HUES64 (cell line): ENCODE measurements around the gene MYH3.

Source experiments
- H3K27ac ChIP-seq: 2 replicates; pipeline ENCODE4 v1.7.0; 2013; ENCODE audit warnings: low read depth, low read length, inconsistent platforms
- H3K27me3 ChIP-seq: 2 replicates; pipeline ENCODE4 v1.6.1; 2013; ENCODE audit warnings: mild to moderate bottlenecking, low read length; ENCODE audit not compliant: insufficient read depth
- H3K36me3 ChIP-seq: 2 replicates; pipeline ENCODE4 v1.6.1; 2013; ENCODE audit warnings: mild to moderate bottlenecking, low read length; ENCODE audit not compliant: insufficient read depth
- H3K4me1 ChIP-seq: 2 replicates; pipeline ENCODE4 v1.6.1; 2013; ENCODE audit warnings: mild to moderate bottlenecking, low read length, moderate library complexity; ENCODE audit not compliant: insufficient read depth
- H3K4me3 ChIP-seq: 2 replicates; pipeline ENCODE4 v1.5.1; 2013; ENCODE audit warnings: mild to moderate bottlenecking, low read length, moderate library complexity
- H3K9ac ChIP-seq: 2 replicates; pipeline ENCODE4 v1.6.1; 2013; ENCODE audit warnings: mild to moderate bottlenecking, low read depth, low read length
- H3K9me3 ChIP-seq: 2 replicates; pipeline ENCODE4 v1.6.1; 2013; ENCODE audit warnings: low read depth, low read length; ENCODE audit not compliant: insufficient read depth
- WGBS: fragments of 150-250, 120-280 bp; methylation state at CpG from one replicate; pipeline ENCODE4 v1.1.7; 2013; ENCODE audit warnings: missing lambda C conversion rate; 5-methylcytosine and 5-hydroxymethylcytosine counted together

MYH3 gene

GRCh38 chr17:10648956-10649355 lies 8.2 kb downstream of the MYH3 start:
- no peaks in the 10 kb centered on the region for H3K27me3 ChIP-seq
- H3K4me3 ChIP-seq, result no peak overlapping the region
- H3K4me1 ChIP-seq, result no peaks in the 10 kb centered on the region
- no peak overlapping the region for H3K27ac ChIP-seq
- 92% methylated on average over 3 of the region's 3 CpGs for WGBS
- no peak overlapping the region for H3K9ac ChIP-seq
- H3K9me3 ChIP-seq, result no peaks in the 10 kb centered on the region
- H3K36me3 ChIP-seq, result no peaks in the 10 kb centered on the region

GRCh38 chr17:10648381-10648780 lies 8.7 kb downstream of the MYH3 start:
- Histone ChIP-seq H3K27ac (no peak overlapping the region), H3K36me3 (no peaks in the 10 kb centered on the region), H3K9ac (no peak overlapping the region), H3K4me1 (no peaks in the 10 kb centered on the region), H3K4me3 (no peak overlapping the region), H3K9me3 (no peaks in the 10 kb centered on the region), H3K27me3 (no peaks in the 10 kb centered on the region)
- 84% methylated on average over 4 of the region's 5 CpGs for WGBS

GRCh38 chr17:10646392-10646990 lies 10.6 kb downstream of the MYH3 start:
- H3K9me3 ChIP-seq, result no peaks in the 10 kb centered on the region
- WGBS, result 48% methylated on average over 8 of the region's 8 CpGs
- H3K4me3 ChIP-seq, result no peak overlapping the region
- H3K27me3 ChIP-seq, result no peaks in the 10 kb centered on the region
- no peak overlapping the region for H3K27ac ChIP-seq
- no peak overlapping the region for H3K9ac ChIP-seq
- H3K36me3 ChIP-seq, result no peaks in the 10 kb centered on the region
- H3K4me1 ChIP-seq, result no peaks in the 10 kb centered on the region

- Histone ChIP-seq H3K9ac (no peak overlapping the region), H3K36me3 (peaks cover 7% of the 10 kb centered on the region), H3K27ac (no peak overlapping the region), H3K4me3 (no peak overlapping the region), H3K4me1 (no peaks in the 10 kb centered on the region), H3K27me3 (no peaks in the 10 kb centered on the region), H3K9me3 (no peaks in the 10 kb centered on the region)
- 61% methylated on average over 3 of the region's 3 CpGs for WGBS
Observed at GRCh38 chr17:10640475-10640874, 16.6 kb downstream of the MYH3 start.

GRCh38 chr17:10638151-10638550 lies 19.0 kb downstream of the MYH3 start:
- Histone ChIP-seq H3K27ac (no peak overlapping the region), H3K4me3 (no peak overlapping the region), H3K27me3 (no peaks in the 10 kb centered on the region), H3K36me3 (peaks cover 7% of the 10 kb centered on the region), H3K9ac (no peak overlapping the region), H3K9me3 (no peaks in the 10 kb centered on the region), H3K4me1 (no peaks in the 10 kb centered on the region)
- 92% methylated on average over 25 of the region's 25 CpGs for WGBS

- H3K4me3 ChIP-seq, result no peak overlapping the region
- H3K27ac ChIP-seq, result no peak overlapping the region
- H3K9ac ChIP-seq, result no peak overlapping the region
- no peaks in the 10 kb centered on the region for H3K4me1 ChIP-seq
- H3K9me3 ChIP-seq, result no peaks in the 10 kb centered on the region
- WGBS, result 90% methylated on average over 14 of the region's 14 CpGs
- H3K27me3 ChIP-seq, result no peaks in the 10 kb centered on the region
- peaks cover 7% of the 10 kb centered on the region for H3K36me3 ChIP-seq
Observed at GRCh38 chr17:10635290-10635689, 21.8 kb downstream of the MYH3 start.

GRCh38 chr17:10633738-10634379 lies 23.2 kb downstream of the MYH3 start:
- H3K27ac ChIP-seq, result no peak overlapping the region
- no peaks in the 10 kb centered on the region for H3K4me1 ChIP-seq

GRCh38 chr17:10631701-10632100 lies 25.4 kb downstream of the MYH3 start:
- 96% methylated on average over 14 of the region's 15 CpGs for WGBS
- Histone ChIP-seq H3K4me3 (no peak overlapping the region), H3K36me3 (0 out of 2 replicates have a peak, but pooled peaks cover 3% of the 10 kb centered on the region), H3K4me1 (no peaks in the 10 kb centered on the region), H3K27me3 (no peaks in the 10 kb centered on the region), H3K9me3 (no peaks in the 10 kb centered on the region), H3K9ac (no peak overlapping the region), H3K27ac (no peak overlapping the region)

More at GRCh38 chr17:10633738-10634379, 23.2 kb downstream of the MYH3 start:
- H3K27me3 ChIP-seq, result no peaks in the 10 kb centered on the region
- no peak overlapping the region for H3K9ac ChIP-seq
- WGBS, result 93% methylated on average over 15 of the region's 15 CpGs
- 0 out of 2 replicates have a peak, but pooled peaks cover 3% of the 10 kb centered on the region for H3K36me3 ChIP-seq
- no peak overlapping the region for H3K4me3 ChIP-seq
- no peaks in the 10 kb centered on the region for H3K9me3 ChIP-seq

GRCh38 chr17:10631048-10631700 lies 25.9 kb downstream of the MYH3 start:
- Histone ChIP-seq H3K9me3 (no peaks in the 10 kb centered on the region), H3K36me3 (0 out of 2 replicates have a peak, but pooled peaks cover 3% of the 10 kb centered on the region), H3K9ac (no peak overlapping the region), H3K4me3 (no peak overlapping the region), H3K27ac (no peak overlapping the region), H3K27me3 (no peaks in the 10 kb centered on the region), H3K4me1 (no peaks in the 10 kb centered on the region)
- 50% methylated on average over 18 of the region's 18 CpGs for WGBS

GRCh38 chr17:10629706-10630105 lies 27.4 kb downstream of the MYH3 start:
- no peaks in the 10 kb centered on the region for H3K4me1 ChIP-seq
- 0 out of 2 replicates have a peak, but pooled peaks cover 3% of the 10 kb centered on the region for H3K36me3 ChIP-seq
- 98% methylated on average over 12 of the region's 12 CpGs for WGBS
- no peak overlapping the region for H3K9ac ChIP-seq
- H3K4me3 ChIP-seq, result no peak overlapping the region
- H3K27ac ChIP-seq, result no peak overlapping the region
- no peaks in the 10 kb centered on the region for H3K9me3 ChIP-seq
- H3K27me3 ChIP-seq, result no peaks in the 10 kb centered on the region

- H3K27ac ChIP-seq, result no peak overlapping the region
- H3K4me3 ChIP-seq, result no peak overlapping the region
- H3K4me1 ChIP-seq, result no peaks in the 10 kb centered on the region
- 0 out of 2 replicates have a peak, but pooled peaks cover 3% of the 10 kb centered on the region for H3K36me3 ChIP-seq
- no peak overlapping the region for H3K9ac ChIP-seq
- H3K27me3 ChIP-seq, result no peaks in the 10 kb centered on the region
- 80% methylated on average over 13 of the region's 13 CpGs for WGBS
- no peaks in the 10 kb centered on the region for H3K9me3 ChIP-seq
Observed at GRCh38 chr17:10628756-10629155, 28.4 kb downstream of the MYH3 start.
